MM.1S (cell line): Measurements from ENCODE around the gene ADARB2.

Source experiments
- CTCF ChIP-seq: fragments of 300-600 bp; sonication (generic); IDR thresholded peaks from 2 replicates; pipeline ENCODE4 v1.5.1; 2016; ENCODE audit warnings: antibody characterized with exemption, low read length, mixed read lengths
- EZH2phosphoT487 ChIP-seq: fragments of 300-600 bp; sonication (generic); IDR thresholded peaks from 2 replicates; pipeline ENCODE4 v1.6.1; 2018; ENCODE audit warnings: antibody characterized with exemption, low read length

GRCh38 chr10:1620803-1621202 is 116.5 kb downstream of the ADARB2 start:
- TF ChIP-seq CTCF (no peak), EZH2phosphoT487 (no peak)
